ENCODE measurements around the gene AEBP1. TPM values are rescaled to one million over a fixed set of nuclear protein-coding genes. Genes with fewer than 3 reads are reported as not detected.

The AEBP1 gene
- total and polyA plus RNA-seq, 9 of the 15 experiments (the other 6 are each of a cell fraction or from before 2014, with no cell fraction given) = 0.03 to 0.78 (median 0.30) TPM; not detected in 2

DNA sequence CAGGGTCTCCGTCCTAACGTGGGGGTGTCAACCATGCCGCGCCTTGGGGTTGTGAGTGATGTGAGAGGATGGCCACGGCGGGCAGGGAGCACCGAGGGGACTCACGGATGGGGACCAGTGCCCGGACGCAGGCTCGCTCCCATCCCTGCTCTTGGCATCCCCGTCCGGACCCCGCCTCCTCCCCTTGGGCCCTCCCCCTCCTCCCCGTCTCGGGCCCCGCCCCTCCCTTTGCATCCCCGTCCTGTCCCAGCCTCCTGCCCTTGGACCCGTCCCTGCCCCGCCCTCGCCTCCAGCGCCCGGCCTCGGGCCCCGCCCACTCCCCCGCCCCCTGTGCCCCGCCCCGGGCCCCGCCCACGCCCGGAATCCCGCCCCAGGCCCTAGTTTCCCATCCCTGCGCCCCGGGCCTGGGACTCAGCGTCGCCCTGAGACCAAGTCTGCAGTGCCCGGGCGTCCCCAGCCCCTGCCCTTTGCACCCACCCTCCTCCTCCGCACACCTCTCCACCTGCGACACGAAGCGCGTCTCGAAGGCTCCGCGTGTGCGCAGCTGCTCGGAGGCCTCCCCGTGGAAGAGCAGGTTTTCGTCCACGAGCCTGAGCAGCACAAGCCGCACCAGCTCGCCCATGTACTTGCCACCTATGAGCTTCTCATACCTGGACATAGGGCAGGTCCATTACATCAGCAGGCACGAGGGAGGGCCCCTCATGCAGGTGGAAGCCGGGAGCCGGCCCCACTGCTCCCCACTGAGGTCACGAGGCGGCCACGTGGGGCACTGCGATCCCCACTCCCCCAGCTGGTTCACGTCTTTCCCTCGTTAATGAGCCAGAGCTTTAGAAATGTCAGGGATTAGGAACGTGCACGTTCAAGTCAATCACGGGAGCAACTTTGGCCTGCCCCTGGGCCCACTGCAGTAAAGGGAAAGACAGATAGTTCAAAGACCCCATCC, 42.1 kb downstream of the AEBP1 start (continued):
- TF ChIP-seq, protein P1, sequence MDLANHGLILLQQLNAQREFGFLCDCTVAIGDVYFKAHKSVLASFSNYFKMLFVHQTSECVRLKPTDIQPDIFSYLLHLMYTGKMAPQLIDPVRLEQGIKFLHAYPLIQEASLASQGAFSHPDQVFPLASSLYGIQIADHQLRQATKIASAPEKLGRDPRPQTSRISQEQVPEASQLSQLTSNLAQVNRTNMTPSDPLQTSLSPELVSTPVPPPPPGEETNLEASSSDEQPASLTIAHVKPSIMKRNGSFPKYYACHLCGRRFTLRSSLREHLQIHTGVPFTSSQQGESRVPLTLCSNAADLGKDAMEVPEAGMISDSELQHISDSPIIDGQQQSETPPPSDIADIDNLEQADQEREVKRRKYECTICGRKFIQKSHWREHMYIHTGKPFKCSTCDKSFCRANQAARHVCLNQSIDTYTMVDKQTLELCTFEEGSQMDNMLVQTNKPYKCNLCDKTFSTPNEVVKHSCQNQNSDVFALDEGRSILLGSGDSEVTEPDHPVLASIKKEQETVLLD (IDR thresholded peaks at IDR 0.05) = 0 out of 2 replicates have a peak, but pooled peaks have one; percentile 20
- TF ChIP-seq, protein P2, sequence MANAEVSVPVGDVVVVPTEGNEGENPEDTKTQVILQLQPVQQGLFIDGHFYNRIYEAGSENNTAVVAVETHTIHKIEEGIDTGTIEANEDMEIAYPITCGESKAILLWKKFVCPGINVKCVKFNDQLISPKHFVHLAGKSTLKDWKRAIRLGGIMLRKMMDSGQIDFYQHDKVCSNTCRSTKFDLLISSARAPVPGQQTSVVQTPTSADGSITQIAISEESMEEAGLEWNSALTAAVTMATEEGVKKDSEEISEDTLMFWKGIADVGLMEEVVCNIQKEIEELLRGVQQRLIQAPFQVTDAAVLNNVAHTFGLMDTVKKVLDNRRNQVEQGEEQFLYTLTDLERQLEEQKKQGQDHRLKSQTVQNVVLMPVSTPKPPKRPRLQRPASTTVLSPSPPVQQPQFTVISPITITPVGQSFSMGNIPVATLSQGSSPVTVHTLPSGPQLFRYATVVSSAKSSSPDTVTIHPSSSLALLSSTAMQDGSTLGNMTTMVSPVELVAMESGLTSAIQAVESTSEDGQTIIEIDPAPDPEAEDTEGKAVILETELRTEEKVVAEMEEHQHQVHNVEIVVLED (CRISPR knock-in tag; IDR thresholded peaks at IDR 0.05) = no peak
- TF ChIP-seq NONO (IDR thresholded peaks at IDR 0.05; ENCODE audit: low read depth in 2 of 2, low read length in 1 of 2) (no peak), ZEB2 (IDR thresholded peaks at IDR 0.05) (no peak), MAZ (CRISPR knock-in tag; conservative IDR thresholded peaks at IDR 0.05 in 1 of 2, IDR thresholded peaks at IDR 0.05 in 1 of 2) (peak in 1 of 2 experiments; percentile 71; a peak in 2 of 4 replicates), ZNF143 (CRISPR knock-in tag; IDR thresholded peaks at IDR 0.05) (no peak)
- TF ChIP-seq, protein P3, sequence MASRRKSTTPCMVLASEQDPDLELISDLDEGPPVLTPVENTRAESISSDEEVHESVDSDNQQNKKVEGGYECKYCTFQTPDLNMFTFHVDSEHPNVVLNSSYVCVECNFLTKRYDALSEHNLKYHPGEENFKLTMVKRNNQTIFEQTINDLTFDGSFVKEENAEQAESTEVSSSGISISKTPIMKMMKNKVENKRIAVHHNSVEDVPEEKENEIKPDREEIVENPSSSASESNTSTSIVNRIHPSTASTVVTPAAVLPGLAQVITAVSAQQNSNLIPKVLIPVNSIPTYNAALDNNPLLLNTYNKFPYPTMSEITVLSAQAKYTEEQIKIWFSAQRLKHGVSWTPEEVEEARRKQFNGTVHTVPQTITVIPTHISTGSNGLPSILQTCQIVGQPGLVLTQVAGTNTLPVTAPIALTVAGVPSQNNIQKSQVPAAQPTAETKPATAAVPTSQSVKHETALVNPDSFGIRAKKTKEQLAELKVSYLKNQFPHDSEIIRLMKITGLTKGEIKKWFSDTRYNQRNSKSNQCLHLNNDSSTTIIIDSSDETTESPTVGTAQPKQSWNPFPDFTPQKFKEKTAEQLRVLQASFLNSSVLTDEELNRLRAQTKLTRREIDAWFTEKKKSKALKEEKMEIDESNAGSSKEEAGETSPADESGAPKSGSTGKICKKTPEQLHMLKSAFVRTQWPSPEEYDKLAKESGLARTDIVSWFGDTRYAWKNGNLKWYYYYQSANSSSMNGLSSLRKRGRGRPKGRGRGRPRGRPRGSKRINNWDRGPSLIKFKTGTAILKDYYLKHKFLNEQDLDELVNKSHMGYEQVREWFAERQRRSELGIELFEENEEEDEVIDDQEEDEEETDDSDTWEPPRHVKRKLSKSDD (conservative IDR thresholded peaks at IDR 0.05; ENCODE audit: low read length) = no peak
